ENCODE results near the gene TSC22D1. TPM values are rescaled to one million over a fixed set of nuclear protein-coding genes. Genes with fewer than 3 reads are reported as not detected.

TSC22D1 gene
- total RNA-seq, 1 experiment from 2014 or later: 194 TPM

GRCh38 chr13:44385401-44385800 is 190.7 kb downstream of the TSC22D1 start:
- no peak overlapping the region for H3K4me2 ChIP-seq (ENCODE audit: low read length)
- CTCF ChIA-PET: no interaction called here
- ATAC-seq (no peak), DNase-seq (no peak)
- no peak overlapping the region for H3K9ac ChIP-seq (ENCODE audit: low read length)
- no peaks in the 10 kb centered on the region for H3K79me2 ChIP-seq (ENCODE audit: low read length)
- no peaks in the 10 kb centered on the region for H3K27me3 ChIP-seq (ENCODE audit: low read length)
- H3F3A ChIP-seq (ENCODE audit: low read length, unreplicated experiment): no peaks in the 10 kb centered on the region
- no peak overlapping the region for H3K4me3 ChIP-seq (ENCODE audit: low read length)
- H3K36me3 ChIP-seq (ENCODE audit: low read depth, low read length): no peaks in the 10 kb centered on the region
- TF ChIP-seq EZH2 (IDR thresholded peaks at IDR 0.05; ENCODE audit: low read length, unreplicated experiment) (no peak), CTCF (conservative IDR thresholded peaks at IDR 0.05; ENCODE audit: low read depth, low read length) (no peak), EZH2phosphoT487 (IDR thresholded peaks at IDR 0.05; ENCODE audit: borderline replicate concordance, low read length) (no peak)
- no peaks in the 10 kb centered on the region for H3K9me2 ChIP-seq (replicated peaks; ENCODE audit: low read length)
- H3K4me1 ChIP-seq (ENCODE audit: insufficient read depth, low read length): peaks cover 3% of the 10 kb centered on the region; the same call in 1 of the 2 replicates
- no peaks in the 10 kb centered on the region for H3K9me3 ChIP-seq (ENCODE audit: low read length)
- H2AFZ ChIP-seq (ENCODE audit: low read length): no peak overlapping the region
- H3K27ac ChIP-seq (ENCODE audit: low read length): no peak overlapping the region
- H4K20me1 ChIP-seq (ENCODE audit: low read length): no peaks in the 10 kb centered on the region
- POLR2A ChIA-PET (ENCODE audit: unreplicated experiment): no interaction called here
- no TSS peak for BruUV-seq (replicated peaks)
- intact Hi-C loops (cut with micrococcal nuclease): no loop called here

GRCh38 chr13:44384778-44385177 is 191.4 kb downstream of the TSC22D1 start:
- ATAC-seq: no peak
- H3F3A ChIP-seq (ENCODE audit: low read length, unreplicated experiment): no peaks in the 10 kb centered on the region
- no peaks in the 10 kb centered on the region for H3K79me2 ChIP-seq (ENCODE audit: low read length)
- CTCF ChIA-PET: no interaction called here
- no peak overlapping the region for H3K9ac ChIP-seq (ENCODE audit: low read length)
- H3K4me3 ChIP-seq (ENCODE audit: low read length): no peak overlapping the region
- no peak overlapping the region for H2AFZ ChIP-seq (ENCODE audit: low read length)
- no peak overlapping the region for H3K27ac ChIP-seq (ENCODE audit: low read length)
- no peaks in the 10 kb centered on the region for H4K20me1 ChIP-seq (ENCODE audit: low read length)
- POLR2A ChIA-PET (ENCODE audit: unreplicated experiment): no interaction called here
- H3K9me3 ChIP-seq (ENCODE audit: low read length): no peaks in the 10 kb centered on the region
- no peak overlapping the region for H3K4me2 ChIP-seq (ENCODE audit: low read length)
- H3K9me2 ChIP-seq (replicated peaks; ENCODE audit: low read length): no peaks in the 10 kb centered on the region
- no peak for TF ChIP-seq EZH2phosphoT487 (IDR thresholded peaks at IDR 0.05; ENCODE audit: borderline replicate concordance, low read length)
- no peak for TF ChIP-seq EZH2 (IDR thresholded peaks at IDR 0.05; ENCODE audit: low read length, unreplicated experiment)
- TF ChIP-seq CTCF (conservative IDR thresholded peaks at IDR 0.05; ENCODE audit: low read depth, low read length): no peak
- H3K27me3 ChIP-seq (ENCODE audit: low read length): no peaks in the 10 kb centered on the region
- BruUV-seq (replicated peaks): no TSS peak
- H3K36me3 ChIP-seq (ENCODE audit: low read depth, low read length): no peaks in the 10 kb centered on the region
- intact Hi-C loops (cut with micrococcal nuclease): no loop called here
- H3K4me1 ChIP-seq (ENCODE audit: insufficient read depth, low read length): peaks cover 9% of the 10 kb centered on the region; the same call in 1 of the 2 replicates
- no peak for DNase-seq

GRCh38 chr13:44383945-44384344 is 192.2 kb downstream of the TSC22D1 start:
- POLR2A ChIA-PET (ENCODE audit: unreplicated experiment): no interaction called here
- peaks cover 9% of the 10 kb centered on the region; the same call in 1 of the 2 replicates for H3K4me1 ChIP-seq (ENCODE audit: insufficient read depth, low read length)

More at GRCh38 chr13:44383945-44384344, 192.2 kb downstream of the TSC22D1 start:
- Histone ChIP-seq H3K27ac (ENCODE audit: low read length) (no peak overlapping the region), H3F3A (ENCODE audit: low read length, unreplicated experiment) (no peaks in the 10 kb centered on the region), H3K4me2 (ENCODE audit: low read length) (no peak overlapping the region), H4K20me1 (ENCODE audit: low read length) (no peaks in the 10 kb centered on the region), H3K79me2 (ENCODE audit: low read length) (no peaks in the 10 kb centered on the region), H3K9me2 (replicated peaks; ENCODE audit: low read length) (no peaks in the 10 kb centered on the region), H2AFZ (ENCODE audit: low read length) (no peak overlapping the region), H3K9me3 (ENCODE audit: low read length) (no peaks in the 10 kb centered on the region), H3K4me3 (ENCODE audit: low read length) (no peak overlapping the region), H3K27me3 (ENCODE audit: low read length) (no peaks in the 10 kb centered on the region), H3K36me3 (ENCODE audit: low read depth, low read length) (no peaks in the 10 kb centered on the region), H3K9ac (ENCODE audit: low read length) (no peak overlapping the region)
- CTCF ChIA-PET: interaction anchor here (0.8 kb wide), 1 partner anchor 77 kb away, joined by 4 read pairs; no protein-coding TSS in a partner anchor
- TF ChIP-seq EZH2phosphoT487 (IDR thresholded peaks at IDR 0.05; ENCODE audit: borderline replicate concordance, low read length): no peak
- no peak for TF ChIP-seq EZH2 (IDR thresholded peaks at IDR 0.05; ENCODE audit: low read length, unreplicated experiment)
- TF ChIP-seq CTCF (conservative IDR thresholded peaks at IDR 0.05; ENCODE audit: low read depth, low read length): no peak
- BruUV-seq (replicated peaks): no TSS peak
- intact Hi-C loops (cut with micrococcal nuclease): no loop called here
- DNase-seq: no peak
- no peak for ATAC-seq
